Breast epithelium (tissue), 3 donors: ENCODE measurements around the gene BABAM2.

Experiments
- POLR2A ChIP-seq: fragments of 450-650 bp; IDR thresholded peaks from one replicate; pipeline ENCODE4 v1.6.1; 2016; ENCODE audit warnings: antibody characterized with exemption, mild to moderate bottlenecking, moderate library complexity
- TF ChIP-seq, protein P1 (sequence below), 3 donors: fragments of 450-650 bp; IDR thresholded peaks; one replicate each; pipeline ENCODE4 v1.5.1; 2016 to 2017; ENCODE audit warnings: antibody characterized with exemption in 3 of 3, mild to moderate bottlenecking in 3 of 3, moderate library complexity in 3 of 3

DNA sequence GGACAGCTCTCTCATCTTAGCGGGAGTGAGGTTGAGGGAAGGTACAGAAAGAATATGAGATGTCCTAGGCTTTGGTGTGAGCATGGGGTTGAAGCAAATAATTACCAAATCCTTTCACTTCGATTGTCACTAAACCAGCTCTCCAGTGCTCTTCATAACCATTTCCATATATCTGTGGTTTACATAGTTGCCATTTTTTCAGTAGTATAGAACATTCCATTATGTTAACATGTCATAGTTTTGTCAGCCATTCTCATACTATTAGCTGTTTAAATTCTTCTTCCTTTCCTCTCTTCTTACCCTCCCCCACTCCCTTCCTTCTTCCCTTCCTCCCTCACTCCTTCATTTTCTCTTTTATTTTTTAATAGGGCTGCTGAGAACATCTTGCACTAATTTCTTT is 205.9 kb downstream of the BABAM2 start:
- TF ChIP-seq POLR2A: no peak
- TF ChIP-seq, protein P1, sequence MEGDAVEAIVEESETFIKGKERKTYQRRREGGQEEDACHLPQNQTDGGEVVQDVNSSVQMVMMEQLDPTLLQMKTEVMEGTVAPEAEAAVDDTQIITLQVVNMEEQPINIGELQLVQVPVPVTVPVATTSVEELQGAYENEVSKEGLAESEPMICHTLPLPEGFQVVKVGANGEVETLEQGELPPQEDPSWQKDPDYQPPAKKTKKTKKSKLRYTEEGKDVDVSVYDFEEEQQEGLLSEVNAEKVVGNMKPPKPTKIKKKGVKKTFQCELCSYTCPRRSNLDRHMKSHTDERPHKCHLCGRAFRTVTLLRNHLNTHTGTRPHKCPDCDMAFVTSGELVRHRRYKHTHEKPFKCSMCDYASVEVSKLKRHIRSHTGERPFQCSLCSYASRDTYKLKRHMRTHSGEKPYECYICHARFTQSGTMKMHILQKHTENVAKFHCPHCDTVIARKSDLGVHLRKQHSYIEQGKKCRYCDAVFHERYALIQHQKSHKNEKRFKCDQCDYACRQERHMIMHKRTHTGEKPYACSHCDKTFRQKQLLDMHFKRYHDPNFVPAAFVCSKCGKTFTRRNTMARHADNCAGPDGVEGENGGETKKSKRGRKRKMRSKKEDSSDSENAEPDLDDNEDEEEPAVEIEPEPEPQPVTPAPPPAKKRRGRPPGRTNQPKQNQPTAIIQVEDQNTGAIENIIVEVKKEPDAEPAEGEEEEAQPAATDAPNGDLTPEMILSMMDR (IDR thresholded peaks at IDR 0.05): no peak
